AG04449 (cell line): ENCODE data around the gene TMEM201.

Source experiments
- CTCF ChIA-PET: fragments of 350-600 bp; formaldehyde crosslinking; extraction: SDS; loops from one replicate; lab custom pipeline; 2021; ENCODE audit warnings: antibody characterized with exemption; lab: Yijun Ruan, JAX
- POLR2A ChIA-PET: fragments of 400-600, 350-600 bp; formaldehyde crosslinking; extraction: SDS; loops from one replicate; lab custom pipeline; 2020; ENCODE audit warnings: antibody characterized with exemption, inconsistent platforms; lab: Yijun Ruan, JAX
- DNase-seq: peaks from one replicate; pipeline ENCODE4 v3.0.0-alpha.2; 2010; ENCODE audit warnings: low read depth, low spot score
- H3K4me3 ChIP-seq: 2 replicates; pipeline ENCODE4 v1.5.1; 2011; ENCODE audit warnings: low read depth, mild to moderate bottlenecking, control low read depth, low read length
- TF ChIP-seq, protein P1 (sequence below): IDR thresholded peaks from one replicate; pipeline ENCODE4 v1.5.1; 2011; ENCODE audit warnings: mild to moderate bottlenecking, moderate library complexity, low read length, control low read depth, inconsistent platforms; ENCODE audit not compliant: insufficient read depth; ENCODE audit errors: missing control alignments

Gene TMEM201, protein sequence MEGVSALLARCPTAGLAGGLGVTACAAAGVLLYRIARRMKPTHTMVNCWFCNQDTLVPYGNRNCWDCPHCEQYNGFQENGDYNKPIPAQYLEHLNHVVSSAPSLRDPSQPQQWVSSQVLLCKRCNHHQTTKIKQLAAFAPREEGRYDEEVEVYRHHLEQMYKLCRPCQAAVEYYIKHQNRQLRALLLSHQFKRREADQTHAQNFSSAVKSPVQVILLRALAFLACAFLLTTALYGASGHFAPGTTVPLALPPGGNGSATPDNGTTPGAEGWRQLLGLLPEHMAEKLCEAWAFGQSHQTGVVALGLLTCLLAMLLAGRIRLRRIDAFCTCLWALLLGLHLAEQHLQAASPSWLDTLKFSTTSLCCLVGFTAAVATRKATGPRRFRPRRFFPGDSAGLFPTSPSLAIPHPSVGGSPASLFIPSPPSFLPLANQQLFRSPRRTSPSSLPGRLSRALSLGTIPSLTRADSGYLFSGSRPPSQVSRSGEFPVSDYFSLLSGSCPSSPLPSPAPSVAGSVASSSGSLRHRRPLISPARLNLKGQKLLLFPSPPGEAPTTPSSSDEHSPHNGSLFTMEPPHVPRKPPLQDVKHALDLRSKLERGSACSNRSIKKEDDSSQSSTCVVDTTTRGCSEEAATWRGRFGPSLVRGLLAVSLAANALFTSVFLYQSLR

DNA sequence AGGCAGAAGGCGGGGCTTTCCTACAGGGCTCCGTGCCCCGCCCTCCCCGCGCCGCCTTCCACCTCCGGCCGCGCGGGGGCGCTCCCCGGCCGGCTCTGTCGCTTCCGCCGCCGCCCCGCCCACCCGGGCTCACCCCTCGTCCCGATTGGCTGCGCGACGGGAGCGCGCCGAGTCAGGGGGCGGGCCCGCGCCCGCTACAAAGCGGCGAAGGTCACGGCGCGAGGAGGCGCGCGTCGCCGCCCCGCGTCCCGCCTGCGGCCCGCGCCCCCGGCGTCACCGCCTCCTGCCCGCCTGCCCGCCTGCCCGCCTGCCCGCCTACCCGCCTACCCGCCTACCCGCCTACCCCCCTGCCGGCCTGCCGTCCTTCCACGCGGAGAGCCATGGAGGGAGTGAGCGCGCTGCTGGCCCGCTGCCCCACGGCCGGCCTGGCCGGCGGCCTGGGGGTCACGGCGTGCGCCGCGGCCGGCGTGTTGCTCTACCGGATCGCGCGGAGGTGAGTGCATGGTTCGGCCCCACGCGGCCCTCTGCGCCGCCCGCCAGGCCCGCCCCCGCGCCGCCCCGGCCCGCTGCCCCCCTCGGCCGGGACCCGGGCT lies at the start of gene TMEM201:
Gene TMEM201, plus strand, starts transcription at position 361 of the 593 bp plus-strand sequence. Its CDS starts 20 bp downstream, at position 381.
- ChIA-PET POLR2A (interaction anchor here (0.6 kb wide), 1 partner anchor 49 kb away, joined by 4 read pairs; the partner anchor contains the start of gene SLC25A33), CTCF (interaction anchor here (0.6 to 1.9 kb wide), 22 partner anchors 10 to 353 kb away, joined by 3 to 14 read pairs (median 4); no protein-coding TSS in a partner anchor)
- DNase-seq: peak; percentile 4
- peak within 1 kb of the TSS; percentile 67 for H3K4me3 ChIP-seq
- TF ChIP-seq, protein P1, sequence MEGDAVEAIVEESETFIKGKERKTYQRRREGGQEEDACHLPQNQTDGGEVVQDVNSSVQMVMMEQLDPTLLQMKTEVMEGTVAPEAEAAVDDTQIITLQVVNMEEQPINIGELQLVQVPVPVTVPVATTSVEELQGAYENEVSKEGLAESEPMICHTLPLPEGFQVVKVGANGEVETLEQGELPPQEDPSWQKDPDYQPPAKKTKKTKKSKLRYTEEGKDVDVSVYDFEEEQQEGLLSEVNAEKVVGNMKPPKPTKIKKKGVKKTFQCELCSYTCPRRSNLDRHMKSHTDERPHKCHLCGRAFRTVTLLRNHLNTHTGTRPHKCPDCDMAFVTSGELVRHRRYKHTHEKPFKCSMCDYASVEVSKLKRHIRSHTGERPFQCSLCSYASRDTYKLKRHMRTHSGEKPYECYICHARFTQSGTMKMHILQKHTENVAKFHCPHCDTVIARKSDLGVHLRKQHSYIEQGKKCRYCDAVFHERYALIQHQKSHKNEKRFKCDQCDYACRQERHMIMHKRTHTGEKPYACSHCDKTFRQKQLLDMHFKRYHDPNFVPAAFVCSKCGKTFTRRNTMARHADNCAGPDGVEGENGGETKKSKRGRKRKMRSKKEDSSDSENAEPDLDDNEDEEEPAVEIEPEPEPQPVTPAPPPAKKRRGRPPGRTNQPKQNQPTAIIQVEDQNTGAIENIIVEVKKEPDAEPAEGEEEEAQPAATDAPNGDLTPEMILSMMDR: peak; percentile 64

DNA sequence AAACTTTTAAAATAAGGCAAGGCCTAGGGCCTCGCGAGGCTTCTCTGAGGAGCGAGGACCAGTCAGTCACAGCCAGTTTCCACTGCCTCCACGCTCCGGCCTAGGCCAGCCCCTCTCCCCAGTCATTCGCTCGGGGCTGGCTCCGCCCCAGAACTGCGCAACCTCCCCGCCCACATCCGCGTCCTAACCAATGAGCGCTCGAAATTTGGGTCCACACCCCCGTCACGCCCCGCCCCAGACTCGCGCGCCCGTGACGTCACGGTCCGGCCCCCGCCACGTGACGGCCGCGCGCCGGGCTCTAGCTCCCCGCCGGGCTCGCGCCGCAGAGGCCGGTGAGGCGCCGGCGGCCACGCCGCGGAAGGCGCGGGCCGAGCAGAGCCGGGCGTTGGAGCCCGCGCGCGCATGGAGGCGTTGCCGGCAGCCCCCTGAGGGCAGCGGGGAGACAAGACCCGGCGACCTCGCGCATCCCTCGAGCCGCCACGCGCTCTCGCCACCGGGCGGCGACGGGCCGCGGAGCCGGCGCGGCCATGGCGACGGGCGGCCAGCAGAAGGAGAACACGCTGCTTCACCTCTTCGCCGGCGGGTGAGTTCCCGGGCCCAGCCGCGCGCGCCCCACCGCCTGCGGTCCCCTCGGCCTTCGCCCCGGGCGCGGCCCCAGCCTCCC lies 49.4 kb upstream of the TMEM201 start, which contains the start of gene SLC25A33:
Gene SLC25A33, plus strand, starts transcription at position 301 of the 664 bp plus-strand sequence. Its CDS starts 227 bp downstream, at position 528.
- ChIA-PET POLR2A (interaction anchor here (0.5 to 1.2 kb wide), 7 partner anchors 12 to 149 kb away, joined by 3 to 4 read pairs (median 3); partner anchors contain the start of gene TMEM201), CTCF (interaction anchor here (1.5 to 5.7 kb wide), 2 partner anchors 10 to 44 kb away, joined by 4 to 28 read pairs; no protein-coding TSS in a partner anchor)
- peak within 1 kb of the TSS; percentile 83 for H3K4me3 ChIP-seq
- TF ChIP-seq, protein P1: no peak
- DNase-seq: peak; percentile 70

DNA sequence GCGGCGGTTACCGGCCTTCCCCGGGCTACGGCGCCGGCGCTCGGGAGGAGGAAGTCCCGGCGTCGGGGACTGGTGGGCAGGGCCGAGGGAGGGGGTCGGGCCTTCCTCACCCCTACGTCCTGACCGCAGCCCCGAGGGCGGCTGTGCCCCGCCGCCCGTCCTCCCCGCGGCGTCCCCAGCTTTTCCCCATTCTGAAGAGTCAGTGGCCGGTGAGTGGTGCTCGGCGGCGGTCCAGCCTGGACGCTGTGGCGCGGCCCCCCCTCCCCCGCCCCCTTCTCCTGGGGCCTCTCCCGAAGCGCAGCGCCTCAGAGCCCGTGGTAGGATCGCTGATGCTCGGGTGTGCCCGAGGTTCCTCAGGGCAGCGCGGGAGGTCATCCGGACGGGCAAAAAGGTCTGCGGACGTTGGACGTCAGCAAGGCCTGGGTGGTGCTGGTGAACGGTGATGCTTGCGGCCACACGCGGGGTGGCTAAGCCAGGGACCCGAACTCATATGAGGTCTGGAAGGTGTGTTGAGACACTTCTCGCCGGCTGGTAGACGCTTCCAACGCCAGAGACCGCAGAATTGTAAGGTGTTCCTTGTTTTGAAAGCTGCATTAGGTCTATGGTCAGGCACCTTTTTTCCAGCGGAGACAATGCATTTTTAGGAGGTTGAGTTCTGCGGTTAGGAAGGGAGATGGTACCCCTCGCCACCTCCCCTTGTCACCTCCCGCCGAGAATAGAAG lies 48.7 kb upstream of the TMEM201 start:
- ChIA-PET POLR2A (interaction anchor here (0.5 to 1.2 kb wide), 5 partner anchors 10 to 148 kb away, joined by 3 to 4 read pairs (median 3); partner anchors contain the start of gene TMEM201), CTCF (interaction anchor here (1.2 to 5.7 kb wide), 2 partner anchors 9 to 44 kb away, joined by 3 to 28 read pairs; no protein-coding TSS in a partner anchor)
- TF ChIP-seq, protein P1: no peak
- peak overlapping the region; percentile 83 for H3K4me3 ChIP-seq
- DNase-seq: no peak

DNA sequence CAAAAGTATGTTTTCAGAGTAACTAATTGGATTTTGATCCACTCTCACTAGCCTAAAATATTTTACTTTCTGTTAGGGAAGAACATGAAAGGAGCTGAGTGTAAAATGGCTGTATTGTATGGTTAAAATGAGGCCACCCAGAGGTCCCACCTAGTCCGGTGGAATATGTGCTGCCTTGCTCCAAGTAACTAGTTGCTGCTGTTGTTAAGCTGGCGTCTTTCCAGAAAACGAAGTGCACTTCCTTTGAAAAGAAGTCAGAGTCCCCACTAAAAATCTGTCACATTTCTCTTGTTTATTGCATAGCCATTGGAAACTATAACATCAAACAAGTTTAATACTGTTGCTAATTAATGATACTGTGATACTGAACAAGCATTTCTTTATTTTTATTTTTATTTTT lies 46.3 kb upstream of the TMEM201 start:
- TF ChIP-seq, protein P1: no peak
- ChIA-PET CTCF (interaction anchor here (1.1 kb wide), 1 partner anchor 46 kb away, joined by 3 read pairs; no protein-coding TSS in a partner anchor), POLR2A (no interaction called here)
- no peak for DNase-seq
- H3K4me3 ChIP-seq: no peak overlapping the region

DNA sequence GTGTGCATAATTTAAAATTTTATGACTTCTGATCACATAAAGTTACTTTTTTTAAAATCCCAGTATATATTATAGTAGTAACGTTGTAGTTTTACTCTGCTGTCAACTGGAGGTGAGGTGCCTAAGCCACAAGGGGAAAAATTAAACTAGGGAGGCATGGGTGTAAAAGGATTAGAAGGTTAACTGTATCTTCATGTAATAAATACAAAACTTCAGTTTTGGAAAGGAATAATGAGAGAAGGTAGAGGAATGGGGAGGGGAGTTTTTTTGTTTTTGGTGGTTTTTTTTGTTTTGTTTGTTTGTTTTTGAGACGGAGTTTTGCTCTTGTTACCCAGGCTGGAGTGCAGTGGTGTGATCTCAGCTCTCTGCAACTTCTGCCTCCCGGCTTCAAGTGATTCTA lies 43.8 kb upstream of the TMEM201 start:
- TF ChIP-seq, protein P1: no peak
- POLR2A ChIA-PET: no interaction called here
- DNase-seq: no peak
- no peak overlapping the region for H3K4me3 ChIP-seq
- CTCF ChIA-PET: no interaction called here
